HG02870 (cell line): ENCODE data around the gene METTL25B.

Source experiments
- ATAC-seq: cut with Tn5 transposase; IDR thresholded peaks from one replicate; pipeline ENCODE4 v1.9.1; 2021; ENCODE audit warnings: mild to moderate bottlenecking, moderate library complexity; ENCODE audit not compliant: unreplicated experiment

The METTL25B gene

DNA sequence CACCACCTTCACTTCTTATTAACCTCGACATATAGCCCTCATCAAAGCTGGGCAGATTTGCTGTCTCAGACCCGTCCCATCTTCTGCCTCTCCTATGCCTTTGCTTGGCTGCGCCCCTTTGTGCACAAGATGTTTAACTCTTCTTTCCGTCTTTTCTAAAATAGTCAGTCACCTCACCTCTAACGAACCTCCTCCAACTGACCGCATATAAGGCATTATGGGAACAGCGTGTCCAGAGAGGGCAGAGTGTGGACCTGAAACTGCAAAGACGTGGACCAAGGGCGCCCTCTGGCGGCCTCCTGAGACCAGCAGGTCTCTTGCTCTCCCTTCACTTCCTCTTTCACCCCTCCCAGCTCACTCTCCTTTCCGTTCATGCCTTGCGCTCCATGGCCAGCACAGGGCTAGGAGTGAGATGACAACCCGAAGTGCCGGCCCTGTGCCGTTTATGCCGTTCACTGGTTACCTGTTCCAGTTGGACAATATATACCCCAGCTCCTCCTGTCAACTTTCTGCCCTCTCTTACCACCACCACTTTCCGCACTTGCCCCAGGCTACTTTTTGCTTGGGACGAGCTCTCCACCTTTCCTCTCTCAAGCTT lies 2.5 kb upstream of the METTL25B start:
- ATAC-seq = peak; percentile 37

DNA sequence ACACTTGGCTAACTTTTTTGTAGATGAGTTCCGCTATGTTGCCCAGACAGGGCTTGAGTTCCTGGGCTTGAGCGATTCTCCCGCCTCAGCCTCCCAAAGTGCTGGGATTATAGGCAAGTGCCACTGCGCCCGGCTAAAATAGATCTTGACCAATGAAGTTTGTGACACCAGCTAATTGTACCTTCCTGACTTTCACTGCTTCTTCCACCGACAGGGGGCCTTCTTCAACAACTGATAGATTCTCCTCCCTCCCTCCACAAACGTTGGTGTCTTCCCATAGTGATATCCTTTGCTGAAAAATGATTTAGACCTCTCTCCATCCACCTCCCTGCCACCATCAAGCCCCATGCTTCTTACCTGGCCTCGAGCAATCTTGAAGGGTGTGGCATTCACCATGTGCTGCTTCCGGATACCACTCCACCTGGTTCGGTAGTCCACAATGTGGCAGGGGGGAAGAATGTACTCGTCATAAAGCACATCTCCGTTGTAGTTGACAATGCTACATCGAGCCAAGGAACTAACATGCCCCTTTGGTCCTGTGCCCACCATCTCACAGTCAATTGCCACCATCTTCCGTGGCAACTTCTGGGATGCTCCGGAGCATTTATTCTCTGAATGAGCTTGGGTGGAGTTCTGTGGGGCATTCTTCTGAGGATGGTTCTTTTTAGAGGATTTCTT lies 1.6 kb upstream of the METTL25B start:
- no peak for ATAC-seq

DNA sequence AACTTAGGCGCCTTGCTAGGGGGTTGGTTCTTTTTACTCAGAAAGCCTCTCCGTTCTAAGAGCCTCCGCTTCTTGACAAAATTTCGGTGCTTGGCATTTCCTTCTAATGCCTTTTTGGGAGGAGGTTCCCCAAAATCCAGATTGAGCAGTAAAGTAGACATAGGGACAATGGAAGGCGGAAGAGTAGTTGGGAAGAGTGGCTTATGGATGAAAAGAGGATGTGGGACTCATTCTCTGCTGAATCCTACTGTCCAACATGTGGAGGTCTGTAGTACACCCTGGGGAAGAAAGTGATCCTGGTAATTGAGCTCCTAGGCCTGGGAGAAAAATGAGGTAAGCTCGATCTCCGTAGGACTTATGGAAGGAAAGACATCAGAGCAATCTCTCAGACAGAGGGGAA lies 777 bp upstream of the METTL25B start:
- no peak for ATAC-seq

DNA sequence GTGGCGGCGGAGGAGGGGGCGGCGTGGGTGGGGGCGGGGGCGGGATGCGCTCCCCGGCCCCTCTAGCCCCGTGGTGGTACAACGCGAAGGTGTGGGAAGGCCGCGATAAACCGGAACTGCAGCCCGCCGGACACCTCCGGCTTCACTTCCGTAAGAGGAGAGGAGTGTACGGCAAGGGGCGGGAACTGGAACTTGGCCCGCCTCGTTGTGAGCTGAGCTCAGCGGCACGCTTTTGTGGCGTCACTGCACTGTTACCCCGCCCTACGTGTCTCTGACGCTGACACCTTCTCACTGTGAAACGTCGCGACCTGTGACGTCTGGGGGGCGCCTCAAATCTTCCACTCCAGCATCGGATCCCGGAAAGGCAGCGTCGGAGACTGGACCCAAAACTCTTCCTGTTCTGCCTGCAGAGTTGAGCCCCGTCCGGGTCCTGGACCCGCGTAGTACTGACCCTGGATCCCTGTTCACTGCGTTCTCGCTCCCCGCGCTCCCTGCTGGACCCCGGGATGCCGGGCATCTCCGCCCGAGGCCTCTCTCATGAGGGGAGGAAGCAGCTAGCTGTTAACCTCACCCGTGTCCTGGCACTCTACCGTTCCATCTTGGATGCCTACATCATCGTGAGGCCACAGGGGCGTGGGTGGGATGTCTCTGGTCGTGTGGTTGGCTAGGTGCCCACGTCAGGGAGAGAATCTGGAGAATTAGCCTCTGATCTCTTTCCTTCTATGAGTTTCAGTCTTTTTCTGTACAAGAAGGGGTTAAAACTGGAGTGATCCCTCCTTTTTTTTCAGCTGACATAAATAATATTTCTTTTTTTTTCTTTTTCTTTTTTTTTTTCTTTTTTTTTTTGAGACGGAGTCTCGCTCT lies 562 bp downstream of the METTL25B start, which contains the start of gene ISG20L2:
ISG20L2 (minus strand) TSS at position 168 of the 864 bp plus-strand sequence. CDS start 1,114 bp downstream, outside the sequence.
- ATAC-seq = peak; percentile 88

DNA sequence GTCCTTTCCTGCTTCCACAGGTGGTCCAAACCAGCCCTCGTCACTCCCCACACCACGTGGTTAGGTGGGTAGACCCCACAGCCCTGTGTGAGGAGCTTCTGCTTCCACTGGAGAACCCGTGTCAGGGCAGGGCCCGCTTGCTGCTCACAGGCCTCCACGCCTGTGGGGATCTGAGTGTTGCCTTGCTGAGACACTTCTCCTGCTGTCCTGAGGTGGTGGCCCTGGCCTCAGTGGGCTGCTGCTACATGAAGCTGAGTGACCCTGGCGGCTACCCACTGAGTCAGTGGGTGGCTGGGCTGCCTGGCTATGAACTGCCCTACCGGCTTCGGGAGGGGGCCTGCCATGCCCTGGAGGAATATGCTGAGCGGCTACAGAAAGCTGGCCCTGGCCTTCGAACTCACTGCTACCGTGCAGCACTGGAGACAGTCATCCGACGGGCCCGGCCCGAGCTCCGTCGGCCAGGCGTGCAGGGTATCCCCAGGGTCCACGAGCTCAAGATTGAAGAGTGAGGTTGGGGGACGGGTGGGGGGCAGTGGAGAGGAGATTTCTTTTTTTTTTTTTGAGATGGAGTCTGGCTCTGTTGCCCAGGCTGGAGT lies 5.8 kb downstream of the METTL25B start:
- ATAC-seq = no peak

DNA sequence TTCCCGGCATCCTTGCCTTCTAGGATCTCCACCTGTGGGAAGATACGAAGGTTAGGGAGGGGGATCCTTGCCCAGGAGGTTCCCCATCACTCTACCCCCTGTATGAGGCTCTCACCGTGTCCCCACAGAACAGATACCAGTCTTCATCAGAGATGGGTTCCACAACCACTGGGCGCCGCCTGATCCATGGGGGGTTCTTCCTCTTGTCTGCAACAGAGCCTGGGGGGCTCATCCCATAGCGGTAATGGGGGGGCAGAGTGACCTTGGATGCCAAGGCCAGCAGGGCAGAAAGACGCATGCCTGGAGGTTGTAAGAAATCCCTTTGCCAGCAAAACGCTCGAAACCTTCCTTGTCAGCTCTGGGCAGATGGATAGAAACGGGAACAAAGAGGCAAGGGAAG lies 10.1 kb downstream of the METTL25B start:
- ATAC-seq = no peak

DNA sequence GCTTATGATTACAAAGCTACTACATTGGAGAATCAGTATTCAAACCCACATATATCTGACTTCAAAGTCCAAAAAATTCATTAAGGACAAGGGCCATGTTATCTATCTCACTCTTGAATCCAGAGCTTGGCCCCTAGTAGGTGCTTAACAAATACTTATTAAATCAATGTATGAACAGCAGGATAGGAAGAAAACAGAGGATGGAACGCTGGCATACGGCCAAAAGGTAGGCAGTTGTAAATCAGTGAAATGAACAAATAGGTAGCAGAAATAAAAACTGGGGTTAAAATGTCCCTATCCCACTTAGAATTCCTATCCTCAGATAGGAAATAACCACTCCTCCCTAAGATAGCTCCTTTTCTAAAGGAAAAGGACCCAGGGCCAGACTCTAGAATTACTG lies 10.6 kb downstream of the METTL25B start:
- ATAC-seq = no peak

DNA sequence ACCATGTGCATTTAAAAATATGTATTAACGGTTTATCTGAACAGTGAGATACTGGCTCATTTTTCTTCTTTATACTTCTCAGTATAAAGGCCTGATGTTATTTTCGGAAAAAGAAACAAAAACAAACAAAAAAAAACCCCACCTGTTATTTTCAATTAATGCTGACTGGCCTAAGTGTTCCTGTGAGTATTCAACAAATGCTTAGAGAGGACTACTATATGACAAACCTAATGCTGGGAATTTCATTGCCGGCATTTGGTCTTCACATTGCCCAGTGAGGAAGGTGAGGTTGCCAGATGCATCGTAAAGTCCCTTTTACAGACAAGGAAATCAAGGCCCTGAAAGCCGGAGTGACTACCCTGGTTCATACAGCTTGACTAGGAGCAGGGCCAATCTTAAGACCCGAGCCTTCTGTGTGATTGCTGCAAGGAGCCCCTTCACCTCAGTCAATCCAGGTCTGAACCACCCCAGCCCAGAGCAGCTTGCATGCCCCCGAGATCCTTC lies 12.0 kb downstream of the METTL25B start:
- no peak for ATAC-seq

DNA sequence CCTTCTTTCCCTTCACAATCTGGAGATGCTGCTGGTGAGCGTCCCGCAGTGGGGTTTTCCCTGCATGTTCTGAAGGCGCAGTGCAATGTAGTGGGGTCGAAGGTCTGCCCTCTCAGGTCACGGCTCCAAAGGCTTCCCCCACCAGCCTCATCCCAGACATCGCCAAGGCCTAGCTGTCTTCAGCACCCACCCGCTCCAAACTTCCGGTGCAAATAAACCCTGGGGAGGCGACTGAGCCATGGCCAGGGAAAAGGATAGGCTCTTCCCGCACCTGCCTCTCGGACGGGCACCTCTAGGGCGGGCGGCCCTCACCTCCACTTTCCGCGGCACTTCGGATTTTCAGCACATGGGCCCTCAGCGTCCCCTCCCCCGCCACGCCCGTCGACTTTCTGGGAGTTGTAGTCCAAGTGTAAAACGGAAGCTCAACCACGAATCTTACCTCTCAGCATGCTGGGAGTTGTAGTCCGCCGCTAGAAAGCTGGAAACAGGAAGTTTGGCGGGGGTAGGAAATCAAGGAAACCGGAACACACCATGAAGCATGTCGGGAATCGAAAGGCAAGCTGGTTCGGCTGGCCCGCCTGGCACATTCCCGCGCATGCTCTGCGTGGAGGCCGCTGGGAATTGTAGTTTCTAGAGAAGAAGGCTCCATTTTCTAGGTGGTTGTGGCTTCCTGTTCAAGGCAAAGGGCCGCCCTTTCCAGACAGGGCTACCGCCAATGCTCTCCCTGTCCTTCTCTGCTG lies 12.6 kb downstream of the METTL25B start, which contains the start of gene MRPL24:
MRPL24 (minus strand) TSS at position 348 of the 740 bp plus-strand sequence. CDS start 2,384 bp downstream, outside the sequence.
- ATAC-seq = peak; percentile 82

DNA sequence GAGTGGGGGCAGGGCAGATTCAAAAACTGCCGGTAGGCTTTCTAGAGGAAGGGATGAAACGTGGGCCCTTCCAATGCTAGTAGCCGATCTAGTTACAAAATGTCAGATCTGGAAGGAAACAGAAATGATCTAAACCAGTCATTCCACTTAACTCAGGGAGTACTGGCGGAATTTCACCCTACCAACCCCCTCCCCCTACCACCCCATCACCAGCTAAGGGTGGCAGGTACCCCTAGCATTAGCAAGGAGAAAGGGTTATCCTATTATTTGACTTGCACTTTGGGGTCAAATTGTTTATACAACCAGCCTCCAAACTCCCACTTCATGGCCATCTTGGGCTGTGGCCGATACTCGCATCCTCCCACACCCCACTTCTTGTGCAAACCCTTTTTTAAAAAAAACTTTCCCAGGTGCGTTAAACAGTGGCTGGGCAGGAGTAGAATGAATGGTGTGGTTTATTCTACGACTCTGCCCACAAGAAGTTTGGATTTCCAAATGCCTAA lies 13.3 kb downstream of the METTL25B start:
- ATAC-seq = peak; percentile 1

DNA sequence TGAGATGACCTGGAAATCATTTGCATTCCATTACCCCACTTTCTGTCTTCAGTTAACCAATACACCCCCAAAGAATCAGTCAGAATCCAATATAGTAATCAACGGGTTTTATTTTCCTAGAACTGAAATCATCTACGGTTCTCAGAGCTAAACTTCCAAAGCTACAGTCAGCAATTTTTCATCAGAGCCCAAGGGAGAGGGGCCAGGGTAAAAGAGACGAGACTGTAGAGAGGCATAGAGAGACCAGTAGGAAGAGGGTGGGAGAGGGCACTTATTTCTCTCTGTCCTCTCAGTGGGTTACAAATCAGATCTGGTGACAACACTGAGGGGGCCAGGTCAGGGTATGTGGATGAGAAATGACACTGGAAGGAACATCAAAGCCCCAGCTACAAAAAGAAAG lies 13.7 kb downstream of the METTL25B start:
- no peak for ATAC-seq

DNA sequence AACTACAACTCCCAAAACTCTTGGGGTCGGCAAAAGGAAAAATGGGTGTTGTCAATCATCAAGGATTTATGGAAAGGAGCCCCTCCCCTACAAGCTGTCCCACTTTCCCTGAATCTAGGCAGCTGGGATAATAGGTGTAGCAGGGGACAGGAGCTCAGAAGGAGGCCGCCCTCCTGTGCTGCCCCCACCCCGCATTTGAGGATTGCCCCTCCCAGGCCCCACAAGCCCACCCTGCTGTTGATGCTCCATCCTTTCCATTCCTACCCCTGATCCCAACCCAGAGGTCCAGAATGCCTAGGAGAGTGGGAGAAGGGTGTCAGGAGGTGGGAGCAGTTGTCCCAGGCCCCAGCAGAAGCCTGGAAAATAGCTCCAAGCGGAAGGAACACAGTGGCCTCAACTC lies 14.5 kb downstream of the METTL25B start:
- ATAC-seq = no peak

DNA sequence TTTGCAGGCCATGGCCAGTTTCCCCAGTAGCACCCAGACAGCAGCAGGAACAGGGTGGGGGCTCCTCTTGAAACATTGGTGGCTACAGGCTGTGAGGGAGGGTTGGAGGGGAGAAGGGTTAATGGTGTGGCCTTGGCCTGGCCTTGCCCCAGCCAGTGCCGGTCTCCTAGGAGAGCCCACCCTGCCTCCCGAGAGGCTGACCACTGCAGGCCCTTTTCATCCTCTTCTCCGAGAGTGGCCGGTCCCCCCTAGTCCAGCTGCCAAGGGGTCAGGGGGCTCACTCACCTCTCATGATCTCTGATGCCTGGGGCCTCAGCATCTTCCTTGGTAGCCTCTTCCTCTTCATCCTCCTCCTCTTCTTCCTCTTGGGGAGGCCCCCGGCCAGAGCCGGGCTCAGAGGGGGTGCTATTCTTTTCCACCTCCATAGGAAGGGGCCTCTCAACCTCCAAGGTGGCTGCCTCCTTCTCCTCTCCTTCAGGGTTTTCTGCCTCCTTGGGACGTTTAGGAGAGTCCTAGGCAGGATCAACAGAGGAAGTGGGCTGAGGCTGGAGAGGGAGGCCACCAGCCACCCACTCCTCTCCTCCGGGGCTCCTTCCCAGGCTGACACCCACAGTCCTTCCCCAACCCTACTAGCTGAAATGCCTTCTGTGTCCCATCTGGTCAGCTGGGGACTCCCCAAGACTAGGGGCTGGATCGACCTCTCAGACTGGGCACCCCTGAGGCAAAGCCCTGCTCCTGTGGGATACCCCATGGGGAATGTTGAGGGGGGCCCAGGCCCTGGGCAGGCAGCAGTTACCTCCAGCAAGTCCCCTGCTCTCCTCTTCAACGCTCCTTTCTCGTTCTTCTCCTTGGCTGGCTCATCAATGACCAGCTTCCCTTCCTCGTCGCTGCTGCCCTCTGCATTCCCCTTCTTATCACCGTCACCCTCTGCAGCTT lies 15.4 kb downstream of the METTL25B start:
- ATAC-seq = no peak

DNA sequence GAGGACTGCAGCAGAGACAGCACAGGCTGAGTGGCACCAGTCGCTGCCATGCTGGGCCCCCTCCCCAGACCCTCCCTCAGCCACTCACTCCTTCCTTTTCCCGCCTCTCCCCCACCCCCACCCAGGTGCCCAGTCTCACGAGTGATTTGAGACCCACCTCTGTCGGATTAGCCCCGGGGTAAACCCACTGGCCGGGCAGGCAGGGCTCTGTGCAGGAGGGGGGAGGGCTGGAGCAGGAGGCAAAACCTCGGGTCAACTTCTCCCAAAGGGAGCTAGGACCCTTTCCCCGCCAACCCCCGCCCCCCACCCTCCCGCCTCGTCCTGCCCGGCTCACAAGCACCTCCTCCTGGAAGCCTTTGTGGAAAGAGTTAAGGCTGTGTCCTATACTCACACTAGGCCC lies 16.1 kb downstream of the METTL25B start:
- ATAC-seq = no peak

DNA sequence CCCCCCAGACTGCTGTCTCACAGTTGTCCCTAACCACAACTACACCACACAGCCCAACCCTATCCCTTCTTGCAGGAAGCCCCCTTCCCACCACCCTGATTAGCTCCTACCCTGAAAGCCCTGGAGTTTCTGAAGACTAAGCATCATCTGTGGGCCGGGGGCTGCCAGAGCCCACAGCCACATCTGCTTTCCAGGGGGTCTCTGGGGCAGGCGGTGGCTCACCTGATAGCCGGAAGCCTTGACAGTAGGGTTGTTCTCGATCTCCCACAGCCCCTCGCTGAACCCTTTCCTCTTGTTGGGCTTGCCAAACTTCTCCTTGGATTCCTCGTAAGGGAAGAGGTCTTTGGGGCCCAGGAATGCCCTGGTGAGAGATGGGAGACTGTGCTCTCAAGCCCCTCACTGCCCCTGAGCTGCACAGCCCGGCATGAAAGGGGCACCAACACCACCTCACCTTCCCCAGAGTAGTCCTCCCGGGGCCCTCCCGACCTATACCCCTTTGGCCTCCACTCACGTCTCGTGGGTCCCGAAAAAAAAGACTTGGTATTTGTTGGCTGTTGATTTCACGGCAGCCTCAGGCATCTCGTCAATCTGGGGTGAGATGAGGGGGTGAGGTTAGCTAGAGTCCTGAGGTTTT lies 16.6 kb downstream of the METTL25B start:
- ATAC-seq = no peak

DNA sequence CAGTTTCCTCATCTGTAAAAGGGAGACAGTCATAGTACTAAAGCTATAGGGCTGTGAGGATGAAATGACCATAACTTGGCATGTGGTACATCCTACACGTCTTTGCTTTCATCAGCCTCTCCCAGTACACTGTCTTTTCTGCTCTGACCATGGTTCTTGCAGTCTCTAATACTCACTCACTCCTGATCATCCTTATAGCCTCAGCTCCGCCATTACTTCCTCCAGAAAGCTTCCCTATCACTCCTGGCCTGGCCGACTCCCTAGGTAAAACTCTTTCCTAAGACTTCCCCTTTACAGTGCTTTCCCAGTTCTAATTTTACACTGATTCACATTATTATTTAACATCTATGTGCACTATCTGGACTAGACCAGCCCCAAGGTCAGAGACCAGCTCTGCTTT lies 17.6 kb downstream of the METTL25B start:
- ATAC-seq = no peak

DNA sequence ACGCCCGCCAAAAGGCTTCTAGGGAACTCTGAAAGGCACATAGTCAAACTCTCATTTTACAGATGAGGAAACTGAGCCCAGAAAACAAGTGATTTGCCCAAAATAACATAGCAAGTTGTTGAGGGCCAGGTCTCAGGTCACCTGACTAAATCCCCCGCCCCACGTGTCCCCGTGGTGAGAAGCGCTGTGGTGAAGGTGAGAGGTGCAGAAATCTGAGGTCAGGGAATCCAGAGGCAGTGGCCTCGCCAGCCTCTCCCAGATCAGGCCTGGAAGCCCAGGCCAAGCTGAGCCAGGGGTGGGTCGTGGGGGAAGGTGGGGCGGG lies 18.1 kb downstream of the METTL25B start:
- no peak for ATAC-seq

DNA sequence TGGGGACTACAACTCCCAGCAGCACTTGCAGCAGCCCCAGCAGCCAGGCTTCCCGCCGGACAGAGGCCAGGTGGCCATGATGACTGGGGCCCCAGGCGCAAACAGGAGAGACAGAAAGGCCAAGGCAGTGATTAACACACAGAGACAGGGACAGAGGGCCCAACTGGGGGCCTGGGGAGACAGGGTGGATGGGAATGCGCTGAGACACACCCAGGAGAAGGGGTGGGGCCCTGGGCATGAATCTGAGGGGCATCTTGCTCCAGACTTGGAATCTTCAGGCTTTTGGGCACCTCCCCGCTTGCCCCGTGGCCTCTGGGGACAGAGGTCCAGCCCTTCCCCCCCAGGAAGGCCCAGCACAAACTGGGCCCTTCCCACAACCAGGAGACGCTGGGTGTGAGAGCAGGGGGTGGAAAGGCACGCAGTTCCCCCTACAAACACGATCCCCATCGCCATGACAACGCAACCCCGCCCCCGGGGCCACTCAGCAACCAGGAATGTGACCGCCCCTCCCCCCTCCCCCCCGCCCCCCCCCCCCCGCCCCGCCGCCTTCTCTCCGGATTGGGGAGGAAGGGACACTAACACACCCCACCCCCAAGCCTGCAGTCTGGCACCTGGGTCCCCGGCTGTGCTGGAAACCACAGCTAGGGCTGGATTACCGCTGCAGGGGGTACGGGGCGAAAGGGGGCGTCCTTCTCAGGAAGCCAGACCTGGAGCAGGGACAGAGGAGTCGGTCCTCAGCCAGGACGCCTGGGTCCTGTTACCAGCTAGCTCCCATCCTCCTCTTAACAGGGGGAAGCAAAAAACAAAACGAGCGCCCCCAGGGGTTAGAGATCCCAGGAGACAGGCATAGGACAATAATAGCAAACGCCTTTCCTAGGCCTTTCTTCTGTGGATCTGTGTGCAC lies 18.7 kb downstream of the METTL25B start:
- ATAC-seq = no peak
